Naive thymus-derived CD8-positive, alpha-beta T cell (primary cell): ENCODE results near the gene AEN. TPM values are rescaled to one million over a fixed set of nuclear protein-coding genes. Genes with fewer than 3 reads are reported as not detected.

Experiments used
- ATAC-seq, 2 donors: fragments of 150-1000 bp; cut with Tn5 transposase in 1 of 2; sonication (Bioruptor Pico), chemical (Tn5 transposase) in 1 of 2; 1 replicate in 1 of 2; 2 replicates in 1 of 2; pipeline ENCODE4 v1.10.0; 2021; ENCODE audit warnings: mild to moderate bottlenecking in 2 of 2, moderate library complexity in 2 of 2
- POLR2A ChIA-PET: fragments of 350-600 bp; sonication (Branson Sonifier 250); formaldehyde crosslinking; loops from one replicate; lab custom pipeline; 2021; ENCODE audit warnings: antibody characterized with exemption; lab: Charles Lee
- DNase-seq, 10 donors: peaks; one replicate each; pipeline versions ENCODE4 v3.0.0 to v3.0.0-alpha.2; 2020 to 2022
- H3K27ac Mint-ChIP-seq, 10 donors: one replicate each; pipeline ENCODE4 v1.8.0; 2020 to 2022; ENCODE audit warnings: mild to moderate bottlenecking in 10 of 10, mixed read lengths in 10 of 10, moderate library complexity in 4 of 10, inconsistent platforms in 1 of 10
- H3K27me3 Mint-ChIP-seq, 5 donors: one replicate each; pipeline ENCODE4 v1.8.0; 2021 to 2022; ENCODE audit warnings: mixed read lengths in 5 of 5
- H3K36me3 Mint-ChIP-seq, 3 donors: one replicate each; pipeline ENCODE4 v1.8.0; 2020 to 2022; ENCODE audit warnings: mixed read lengths in 3 of 3, mild to moderate bottlenecking in 2 of 3, inconsistent platforms in 1 of 3
- H3K4me1 Mint-ChIP-seq, 4 donors: one replicate each; pipeline ENCODE4 v1.8.0; 2021 to 2022; ENCODE audit warnings: mixed read lengths in 4 of 4
- H3K4me3 Mint-ChIP-seq, 10 donors: one replicate each; pipeline ENCODE4 v1.8.0; 2020 to 2022; ENCODE audit warnings: mild to moderate bottlenecking in 10 of 10, mixed read lengths in 10 of 10, moderate library complexity in 6 of 10, inconsistent platforms in 1 of 10
- H3K9me3 Mint-ChIP-seq, 9 donors: one replicate each; pipeline ENCODE4 v1.8.0; 2020 to 2022; ENCODE audit warnings: mixed read lengths in 9 of 9, mild to moderate bottlenecking in 3 of 9, inconsistent platforms in 1 of 9, moderate library complexity in 1 of 9
- microRNA-seq: library from miRNA; unstranded; fragments of <30 nt; microRNA quantifications from one replicate; pipeline ENCODE4 v1.2.0, GENCODE V29; 2022; ENCODE audit warnings: borderline microRNAs expressed
- polyA plus RNA-seq, 3 donors: library from polyadenylated mRNA; unstranded; fragments of 300-500 nt; fragmentation: Illumina TruSeq; gene quantifications; one replicate each; pipeline ENCODE4 v1.2.3, GENCODE V29; 2021
- total RNA-seq, 8 experiments: library from RNA in 2 of 8; stranded (reverse) in 2 of 8; gene quantifications; one replicate each; pipeline ENCODE4 v1.2.3 and lab custom pipeline; 2021 to 2026

AEN gene
- total and polyA plus RNA-seq, 5 experiments from 2014 or later: 18.0 to 51.6 (median 32.9) TPM

DNA sequence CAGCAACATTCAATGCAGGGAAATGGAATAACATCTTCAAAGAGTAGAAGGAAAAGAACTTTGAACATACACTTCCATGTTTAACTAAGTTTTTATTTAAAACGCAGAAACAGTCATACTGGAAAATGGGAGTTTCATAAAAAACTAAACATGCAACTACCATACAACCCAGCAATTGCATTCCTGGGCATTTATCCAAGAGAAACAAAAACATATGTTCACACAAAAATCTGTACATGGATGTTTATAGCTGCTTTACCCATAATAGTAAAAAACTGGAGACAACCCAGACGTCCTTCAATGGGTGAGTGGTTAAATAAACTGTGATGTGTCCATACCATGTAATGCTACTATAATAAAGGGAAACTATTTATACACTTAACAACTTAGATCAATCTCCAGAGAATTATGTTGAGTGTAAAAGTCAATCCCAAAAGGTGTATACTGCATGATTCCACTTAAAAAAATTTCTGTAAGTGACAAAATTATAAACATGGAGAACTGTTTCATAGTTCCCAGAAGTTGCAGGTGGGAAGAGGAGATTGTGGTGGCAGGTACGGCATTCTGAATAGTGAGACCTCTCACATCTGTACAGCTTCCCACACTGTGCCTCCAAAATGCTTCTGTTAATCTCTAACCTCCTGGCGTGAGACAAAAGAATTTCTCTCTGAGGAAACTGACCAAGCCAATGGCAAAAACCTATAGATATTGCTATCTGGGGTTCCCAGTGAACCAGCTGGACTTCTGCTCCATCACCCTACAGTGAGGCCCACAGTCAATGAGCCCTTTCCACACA, 40.8 kb downstream of the AEN start:
- H3K36me3 Mint-ChIP-seq: no peaks in the 10 kb centered on the region
- ATAC-seq: no peak
- H3K27me3 Mint-ChIP-seq: no peaks in the 10 kb centered on the region
- H3K4me1 Mint-ChIP-seq: peaks cover 41 to 66% (median 59%) of the 10 kb centered on the region in 4 donors
- no peak for DNase-seq
- no peaks in the 10 kb centered on the region for H3K9me3 Mint-ChIP-seq
- peak overlapping the region in 1 of 10 donors; percentile 20 for H3K4me3 Mint-ChIP-seq
- POLR2A ChIA-PET: interaction anchor here (1.6 to 9.8 kb wide), 2 partner anchors 9 to 15 kb away, joined by 4 to 80 read pairs; no protein-coding TSS in a partner anchor
- H3K27ac Mint-ChIP-seq: peak overlapping the region in 6 of 10 donors; percentile 7 to 95 (median 64)

DNA sequence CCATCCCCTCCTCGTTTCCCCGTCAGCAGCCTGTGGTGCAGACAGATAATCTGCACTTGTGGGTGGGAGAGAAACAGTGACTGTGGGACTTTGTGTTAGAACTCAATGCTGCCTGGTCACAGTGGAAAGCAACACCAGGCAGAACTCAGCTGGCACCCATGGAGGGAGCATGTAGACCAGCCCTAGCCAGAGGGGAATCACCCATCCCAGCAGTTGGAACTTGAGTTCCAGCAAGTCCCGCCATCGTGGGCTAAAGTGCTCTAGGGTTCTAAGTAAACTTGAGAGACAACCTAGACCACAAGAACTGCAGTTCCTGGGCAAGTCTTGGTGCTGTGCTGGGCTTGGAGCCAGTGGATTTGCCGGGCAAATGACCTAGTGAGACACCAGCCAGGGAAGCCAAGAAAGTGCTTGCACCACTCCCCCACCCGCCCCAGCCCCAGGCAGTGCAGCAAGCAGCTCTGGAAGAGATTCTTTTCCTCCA, 42.0 kb downstream of the AEN start:
- POLR2A ChIA-PET: interaction anchor here (1.7 to 2.5 kb wide), 2 partner anchors 10 to 41 kb away, joined by 9 to 16 read pairs; partner anchors contain the start of gene AEN

DNA sequence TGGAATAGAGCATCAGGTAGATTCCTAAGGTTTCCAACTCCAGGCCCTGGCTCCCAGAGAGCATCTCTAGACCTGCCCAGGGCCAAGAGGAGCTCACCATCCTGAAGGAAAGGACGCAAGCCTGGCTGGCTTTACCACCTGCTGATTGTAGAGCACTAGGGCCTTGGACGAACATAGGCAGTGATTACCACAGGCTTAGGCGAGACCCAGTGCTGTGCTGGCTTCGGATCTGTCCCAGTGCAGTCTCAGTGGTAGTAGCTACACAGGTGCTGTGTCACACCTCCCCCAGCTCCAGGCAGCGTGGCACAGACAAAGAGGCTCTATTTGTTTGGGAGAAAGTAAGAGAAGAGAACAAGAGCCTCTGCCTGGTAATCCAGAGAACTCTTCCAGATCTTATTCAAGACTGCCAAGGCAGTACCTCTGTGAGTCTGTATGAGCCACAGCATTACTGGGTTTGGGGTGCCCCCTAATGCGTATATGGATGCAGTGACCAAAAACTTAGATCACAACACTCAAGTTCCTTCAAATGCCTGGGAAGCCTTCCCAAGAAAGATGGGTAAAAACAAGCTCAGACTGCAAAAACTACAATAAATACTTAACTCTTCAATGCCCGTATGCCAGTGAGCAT, 43.1 kb downstream of the AEN start:
- Mint-ChIP-seq H3K27me3 (peaks cover 0 to 8% (median 3%) of the 10 kb centered on the region in 5 donors), H3K4me1 (peaks cover 27 to 42% (median 37%) of the 10 kb centered on the region in 4 donors), H3K36me3 (no peaks in the 10 kb centered on the region), H3K4me3 (peak overlapping the region in 1 of 10 donors; percentile 14), H3K27ac (peak overlapping the region in 9 of 10 donors; percentile 7 to 87 (median 78)), H3K9me3 (peaks cover 0 to 2% (median 0%) of the 10 kb centered on the region in 9 donors)
- ATAC-seq: peak; percentile 93 to 94
- POLR2A ChIA-PET: interaction anchor here (0.6 to 2.5 kb wide), 6 partner anchors 9 to 234 kb away, joined by 3 to 16 read pairs (median 6); partner anchors contain the start of gene AEN
- DNase-seq: peak in 9 of 10 donors; percentile 35 to 83 (median 62)

More for the DNA sequence above, 42.0 kb downstream of the AEN start:
- DNase-seq (no peak), ATAC-seq (no peak)
- Mint-ChIP-seq H3K27me3 (no peaks in the 10 kb centered on the region), H3K4me3 (no peak overlapping the region), H3K4me1 (peaks cover 30 to 53% (median 47%) of the 10 kb centered on the region in 4 donors), H3K9me3 (no peaks in the 10 kb centered on the region), H3K36me3 (no peaks in the 10 kb centered on the region), H3K27ac (peak overlapping the region; percentile 7 to 81 (median 62))

DNA sequence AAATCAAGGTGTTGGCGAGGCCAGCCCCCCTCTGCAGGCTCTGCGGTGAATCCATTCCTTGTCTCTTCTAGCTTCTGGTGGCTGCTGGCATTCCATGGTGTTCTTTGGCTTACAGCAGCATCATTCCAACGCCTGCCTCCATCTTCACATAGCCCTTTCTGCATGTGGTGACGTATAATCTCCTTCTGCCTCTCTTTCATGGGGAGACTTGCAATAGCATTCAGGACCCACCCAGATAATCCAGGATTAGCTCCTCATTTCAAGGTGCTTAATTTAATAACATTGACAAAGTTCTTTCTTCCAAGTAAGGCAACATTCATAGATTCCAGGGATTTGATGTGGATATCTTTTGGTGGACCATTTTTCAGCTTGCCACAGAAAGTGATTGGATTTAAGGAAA, 53.5 kb downstream of the AEN start:
- H3K27ac Mint-ChIP-seq: no peak overlapping the region
- POLR2A ChIA-PET: no interaction called here

DNA sequence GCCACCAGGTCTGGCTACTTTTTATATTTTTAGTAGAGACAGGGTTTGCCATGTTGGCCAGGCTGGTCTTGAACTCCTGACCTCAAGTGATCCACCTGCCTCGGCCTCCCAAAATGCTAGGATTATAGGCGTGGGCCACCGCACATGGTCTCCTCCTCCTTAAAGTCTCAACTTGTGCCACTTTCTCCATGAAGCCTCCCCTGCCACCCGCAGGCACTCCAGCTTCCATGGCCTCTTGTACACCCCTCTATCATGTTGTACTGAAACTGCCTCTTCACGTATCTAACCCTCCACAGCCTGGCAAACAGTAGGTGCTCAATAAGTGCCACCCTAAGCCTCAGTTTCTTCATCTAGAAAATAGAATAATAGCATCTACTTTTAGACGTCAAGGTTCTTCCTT, 57.6 kb downstream of the AEN start:
- Mint-ChIP-seq H3K36me3 (peaks cover 0 to 6% (median 3%) of the 10 kb centered on the region in 3 donors), H3K27me3 (peaks cover 0 to 10% (median 7%) of the 10 kb centered on the region in 5 donors), H3K9me3 (no peaks in the 10 kb centered on the region), H3K4me1 (peaks cover 0 to 2% (median 0%) of the 10 kb centered on the region in 4 donors), H3K27ac (no peak overlapping the region), H3K4me3 (no peak overlapping the region)
- POLR2A ChIA-PET: no interaction called here
- ATAC-seq (no peak), DNase-seq (no peak)

More for the DNA sequence above, 53.5 kb downstream of the AEN start:
- Mint-ChIP-seq H3K4me1 (peaks cover 0 to 2% (median 0%) of the 10 kb centered on the region in 4 donors), H3K27me3 (peaks cover 16 to 32% (median 17%) of the 10 kb centered on the region in 5 donors), H3K9me3 (peaks cover 0 to 9% (median 0%) of the 10 kb centered on the region in 9 donors), H3K4me3 (no peak overlapping the region), H3K36me3 (peaks cover 0 to 11% (median 3%) of the 10 kb centered on the region in 3 donors)
- ATAC-seq: no peak
- DNase-seq: no peak

DNA sequence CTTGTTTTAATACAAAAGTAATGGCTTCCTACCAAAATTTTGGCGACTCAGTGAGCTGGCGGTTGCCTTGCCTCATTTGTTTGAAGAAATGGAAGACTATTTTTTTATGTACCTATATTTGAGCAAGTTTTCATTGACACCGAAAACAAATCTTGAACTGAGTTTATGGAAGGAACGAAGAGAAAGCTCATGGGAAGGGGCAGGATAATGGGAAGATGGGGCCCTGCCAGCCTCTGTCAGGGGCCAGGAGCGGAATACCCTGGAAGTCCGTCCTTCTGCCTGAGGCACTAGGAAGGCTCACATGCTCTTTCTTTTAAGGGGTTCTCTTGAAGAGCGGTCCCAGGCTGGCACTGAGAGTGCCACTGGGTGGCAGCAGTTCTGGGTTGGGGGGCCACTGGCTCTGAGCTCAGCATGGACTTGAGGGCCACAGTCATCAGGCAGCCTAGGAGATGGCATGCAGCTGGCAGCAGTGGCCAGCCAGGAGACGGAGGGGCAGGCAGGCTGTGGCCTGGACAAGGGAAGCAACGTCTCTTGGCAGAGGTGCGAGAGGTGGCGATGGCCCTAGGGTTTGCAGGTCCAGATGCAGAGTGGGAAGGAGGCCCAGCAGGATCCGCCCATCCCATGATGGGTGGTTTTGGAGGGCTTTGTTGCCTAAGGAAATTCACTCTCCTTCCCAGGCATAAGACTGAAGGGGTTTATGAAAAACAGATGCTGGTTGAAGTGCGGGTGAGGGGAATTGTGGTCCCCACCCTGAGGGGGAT, 59.3 kb downstream of the AEN start:
- Mint-ChIP-seq H3K27me3 (peaks cover 4 to 10% (median 5%) of the 10 kb centered on the region in 5 donors), H3K4me3 (peak overlapping the region in 1 of 10 donors; percentile 38), H3K4me1 (peaks cover 0 to 2% (median 0%) of the 10 kb centered on the region in 4 donors), H3K9me3 (no peaks in the 10 kb centered on the region), H3K27ac (no peak overlapping the region), H3K36me3 (peaks cover 0 to 6% (median 3%) of the 10 kb centered on the region in 3 donors)
- DNase-seq (no peak), ATAC-seq (no peak)
- POLR2A ChIA-PET: no interaction called here

DNA sequence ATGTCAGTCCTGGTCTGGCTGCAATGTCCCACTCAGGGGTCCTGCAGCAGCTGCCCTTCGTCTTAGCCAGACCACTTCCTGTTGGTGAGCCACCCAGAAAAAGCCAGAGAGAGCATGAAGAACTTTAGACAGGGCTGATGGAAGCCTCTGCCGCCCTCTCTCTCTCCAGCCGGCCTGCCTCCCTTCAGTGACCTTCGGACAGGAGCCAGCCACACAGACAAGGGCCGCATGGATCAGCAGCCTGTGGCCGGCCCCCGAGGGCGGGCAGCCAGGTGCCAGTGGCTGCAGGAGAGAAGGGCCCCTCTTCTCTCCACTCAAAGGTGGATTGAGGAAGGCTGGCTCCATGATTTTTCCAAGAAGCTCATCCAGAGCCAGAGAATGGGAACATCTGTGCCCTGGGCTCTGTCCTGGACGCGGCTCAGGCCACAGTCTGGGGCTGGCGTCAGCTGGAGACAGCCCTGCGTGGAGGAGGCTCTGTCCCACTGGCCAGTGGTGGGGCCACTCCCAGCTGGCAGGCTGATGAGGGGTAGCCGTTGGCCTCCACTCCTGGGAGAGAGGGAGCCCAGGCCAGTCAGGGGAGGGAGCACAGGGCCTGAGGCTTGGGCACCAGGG, 60.6 kb downstream of the AEN start:
- DNase-seq (no peak), ATAC-seq (no peak)
- POLR2A ChIA-PET: no interaction called here
- H3K4me1 Mint-ChIP-seq: peaks cover 0 to 2% (median 0%) of the 10 kb centered on the region in 4 donors
- H3K9me3 Mint-ChIP-seq: no peaks in the 10 kb centered on the region
- peaks cover 0 to 4% (median 3%) of the 10 kb centered on the region in 3 donors for H3K36me3 Mint-ChIP-seq
- no peak overlapping the region for H3K27ac Mint-ChIP-seq
- no peak overlapping the region for H3K4me3 Mint-ChIP-seq
- peaks cover 4 to 12% (median 9%) of the 10 kb centered on the region in 5 donors for H3K27me3 Mint-ChIP-seq

Small RNA genes within 50 kb of the gene (microRNA-seq; reads per million reads assigned to microRNA genes)
- 5.8 reads per million, percentile 16 among the genes with 10 or more reads in this experiment for gene MIR1179
- gene MIR3529: not detected
- gene MIR7-2: not detected

Other genes starting within 250 kb of the AEN start
- 10 to 100 TPM; 30.3 to 32.4 TPM for gene MRPL46, start 154.0 kb upstream of the AEN start, total RNA-seq
- gene MRPL46, start 154.0 kb upstream of the AEN start, polyA plus RNA-seq: 10 to 100 TPM; 41.6 to 61.6 (median 57.2) TPM
- gene MRPS11, start 153.6 kb upstream of the AEN start, total RNA-seq: 10 to 100 TPM; 28.6 to 32.0 TPM
- 10 to 100 TPM; 59.0 to 71.8 (median 67.1) TPM for gene MRPS11, start 153.6 kb upstream of the AEN start, polyA plus RNA-seq
- gene DET1, start 74.7 kb upstream of the AEN start, total RNA-seq: 10 to 100 TPM in 1 of 2 experiments, 1 to 10 TPM in 1; 9.4 to 10.2 TPM
- gene DET1, start 74.7 kb upstream of the AEN start, polyA plus RNA-seq: 1 to 10 TPM in 1 of 3 donors, under 1 TPM in 2; 0.15 to 2.1 (median 0.49) TPM
- gene ISG20, start 17.7 kb downstream of the AEN start, total RNA-seq: 100 to 1,000 TPM; 142 to 143 TPM
- 100 to 1,000 TPM; 422 to 562 (median 537) TPM for gene ISG20, start 17.7 kb downstream of the AEN start, polyA plus RNA-seq
- gene ACAN, start 182.1 kb downstream of the AEN start, total RNA-seq: not detected
- under 1 TPM in 1 of 3 donors, not detected in 2; 0.05 TPM for gene ACAN, start 182.1 kb downstream of the AEN start, polyA plus RNA-seq